HG03342 (cell line): ENCODE results near the gene ATF3.

ENCODE experiments used
- ATAC-seq: cut with Tn5 transposase; IDR thresholded peaks from one replicate; pipeline ENCODE4 v1.9.1; 2021; ENCODE audit warnings: mild to moderate bottlenecking, moderate library complexity; ENCODE audit not compliant: unreplicated experiment

ATF3 gene

DNA sequence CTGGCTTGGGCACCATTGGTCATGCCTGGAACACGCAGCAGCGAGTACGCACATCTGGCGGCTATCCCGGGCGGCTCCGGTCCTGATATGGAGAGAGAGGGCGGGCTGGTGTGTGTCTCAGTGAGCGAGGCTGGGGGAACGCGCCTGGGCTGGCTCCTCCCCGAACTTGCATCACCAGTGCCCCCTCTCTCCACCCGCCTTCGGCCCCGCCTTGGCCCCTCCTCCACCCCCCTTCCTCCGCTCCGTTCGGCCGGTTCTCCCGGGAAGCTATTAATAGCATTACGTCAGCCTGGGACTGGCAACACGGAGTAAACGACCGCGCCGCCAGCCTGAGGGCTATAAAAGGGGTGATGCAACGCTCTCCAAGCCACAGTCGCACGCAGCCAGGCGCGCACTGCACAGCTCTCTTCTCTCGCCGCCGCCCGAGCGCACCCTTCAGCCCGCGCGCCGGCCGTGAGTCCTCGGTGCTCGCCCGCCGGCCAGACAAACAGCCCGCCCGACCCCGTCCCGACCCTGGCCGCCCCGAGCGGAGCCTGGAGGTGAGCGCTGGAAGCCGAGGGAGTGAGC lies at the start of gene ATF3:
Gene ATF3 (plus strand): TSS at position 370 of the 567 bp plus-strand sequence. CDS start 6,261 bp downstream, outside the sequence.
- ATAC-seq: peak; percentile 60

DNA sequence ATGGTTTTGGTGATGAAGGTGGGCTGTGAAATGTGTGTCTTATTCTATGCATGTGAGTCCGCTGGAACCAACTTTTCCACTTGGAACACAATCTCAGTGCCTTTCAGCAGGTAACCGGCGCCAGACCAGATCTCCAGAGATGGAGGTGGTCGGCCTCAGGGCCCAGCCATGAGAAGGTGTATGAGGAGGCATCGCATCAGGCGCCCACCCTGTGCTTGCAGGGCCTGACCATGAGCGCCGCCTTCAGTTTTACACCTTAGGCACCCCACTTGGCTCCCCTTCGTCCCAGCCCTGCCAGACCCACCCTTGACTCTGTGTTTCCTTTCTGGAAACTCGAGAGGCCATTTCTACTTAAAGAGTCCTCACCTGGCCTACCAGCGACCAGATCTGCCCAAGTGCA lies 48.6 kb upstream of the ATF3 start:
- no peak for ATAC-seq

- no peak for ATAC-seq
These were observed 47.6 kb upstream of the ATF3 start for GRCh38 chr1:212560933-212561460.

DNA sequence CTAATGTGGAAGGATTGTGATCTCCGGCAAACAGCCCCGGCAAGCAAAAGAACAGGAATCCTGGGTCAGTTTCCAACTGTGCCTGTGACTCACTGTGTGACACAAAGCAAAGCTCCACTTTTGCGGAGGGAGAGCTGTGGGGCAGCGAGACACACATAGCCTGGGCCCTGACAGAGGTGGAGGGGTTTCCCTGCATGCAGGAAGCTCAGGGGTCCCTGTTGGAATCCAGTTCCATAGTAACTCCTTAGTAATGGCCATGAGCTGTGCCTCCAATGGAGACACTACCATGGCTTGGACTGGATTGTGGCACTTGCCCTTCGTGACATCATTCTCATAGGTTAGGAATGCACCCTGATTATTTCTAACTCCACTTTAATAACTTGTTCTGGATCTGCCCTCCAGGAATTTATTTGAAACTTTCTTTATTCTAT lies 47.0 kb upstream of the ATF3 start:
- no peak for ATAC-seq

DNA sequence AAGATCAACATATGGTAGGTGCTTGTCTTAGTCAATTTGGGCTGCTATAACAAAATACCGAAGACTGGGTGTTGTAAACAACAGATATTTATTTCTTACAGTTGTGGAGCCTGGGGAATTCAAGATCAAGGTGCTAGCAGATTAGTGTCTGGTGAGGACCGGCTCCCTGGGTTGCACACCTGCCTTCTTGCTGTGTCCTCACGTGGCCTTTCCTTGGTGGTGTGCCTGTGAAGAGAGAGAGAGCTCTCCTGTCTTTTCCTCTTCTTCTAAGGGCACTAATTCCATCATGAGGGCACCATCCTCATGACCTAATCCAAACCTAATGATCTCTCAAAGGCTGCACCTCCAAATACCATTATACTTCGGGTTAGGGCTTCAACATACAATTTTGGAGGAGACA lies 45.8 kb upstream of the ATF3 start:
- no peak for ATAC-seq

DNA sequence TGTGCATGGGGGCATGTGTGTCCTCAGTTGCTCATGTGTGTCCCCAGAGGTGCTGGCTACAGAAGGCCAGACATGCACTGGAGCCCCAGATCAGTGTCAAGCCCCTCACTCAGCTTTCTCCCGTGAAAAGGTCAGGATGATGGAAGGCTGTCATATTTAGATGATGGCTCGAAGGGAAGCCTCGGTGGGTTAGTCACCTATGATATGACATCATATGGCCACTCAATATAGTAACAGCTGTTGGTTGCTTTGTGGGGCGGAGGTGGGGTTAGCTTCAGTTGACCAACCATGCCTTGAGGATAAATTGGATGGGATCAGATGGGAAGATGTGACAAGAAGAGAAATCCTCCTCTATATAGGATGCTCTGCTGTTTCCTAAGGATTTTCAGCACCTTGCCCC lies 43.5 kb upstream of the ATF3 start:
- ATAC-seq: no peak

- ATAC-seq: no peak
These were observed 42.8 kb upstream of the ATF3 start for GRCh38 chr1:212565571-212566305.

DNA sequence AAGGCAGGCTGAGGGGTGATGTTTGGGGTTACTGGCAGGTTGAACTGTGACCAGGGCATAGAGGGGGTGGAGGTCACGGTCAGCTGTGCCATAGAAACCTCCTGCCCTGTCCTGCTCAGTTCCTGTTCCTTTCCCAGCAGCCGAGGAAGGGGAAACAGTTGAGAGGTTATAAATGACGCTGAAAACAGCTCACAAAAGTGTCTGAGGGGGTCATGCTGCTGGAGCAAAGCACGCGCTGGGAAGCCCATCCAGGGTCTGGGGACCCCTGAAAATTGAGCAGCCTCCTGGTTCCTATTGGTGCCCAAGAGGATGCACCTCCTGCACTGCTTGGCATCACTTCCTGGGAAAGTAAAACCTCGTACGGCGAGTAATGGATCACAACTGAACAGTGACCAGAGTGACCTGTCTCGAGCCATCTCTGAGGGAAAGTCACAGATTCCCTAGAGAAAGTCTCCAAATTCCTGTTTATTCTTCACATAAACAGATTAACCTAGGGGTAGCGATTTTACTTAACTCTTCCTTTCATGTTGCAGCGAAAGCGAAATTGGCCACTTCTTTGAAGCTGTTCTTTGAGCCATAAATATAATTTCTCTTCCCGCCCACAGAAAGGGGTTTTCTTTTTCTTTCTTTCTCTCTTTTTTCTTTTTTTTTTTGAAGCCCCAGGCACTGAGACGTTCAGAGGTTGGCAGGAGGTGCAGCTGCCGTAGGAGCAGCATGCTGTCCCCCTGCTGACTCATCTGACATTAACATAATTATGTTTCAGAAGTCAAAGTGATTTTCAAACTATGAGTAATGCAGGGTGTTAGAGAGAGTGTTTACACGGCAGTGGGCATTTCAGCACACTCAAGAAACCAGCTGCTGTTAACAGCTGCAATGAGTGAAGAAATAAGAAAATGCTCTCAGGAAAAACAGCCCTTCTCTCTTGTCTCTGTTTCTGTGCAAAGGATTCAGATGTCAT lies 41.8 kb upstream of the ATF3 start:
- ATAC-seq: peak; percentile 97

DNA sequence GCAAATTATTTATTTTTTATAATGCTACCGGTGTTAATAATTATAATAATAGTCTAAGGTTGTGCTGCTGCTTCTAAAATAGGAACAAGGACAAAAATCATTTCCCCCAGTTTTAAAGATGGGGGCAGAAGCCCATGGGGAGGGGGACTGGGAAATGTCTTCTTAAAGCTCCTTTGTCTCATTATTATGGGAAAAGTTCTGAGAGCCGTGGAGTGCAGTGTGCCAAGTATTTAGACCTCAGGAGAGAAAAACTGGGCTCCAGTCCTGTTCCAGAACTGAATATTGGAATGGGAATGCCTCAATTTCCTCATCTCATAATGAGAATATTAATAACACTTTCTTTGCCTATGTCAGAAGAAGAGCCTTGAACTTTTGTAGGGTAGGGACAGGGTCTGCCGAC lies 40.9 kb upstream of the ATF3 start:
- no peak for ATAC-seq

GRCh38 chr1:212568978-212569537 lies 39.5 kb upstream of the ATF3 start:
- ATAC-seq: no peak

GRCh38 chr1:212574732-212575131 lies 33.8 kb upstream of the ATF3 start:
- no peak for ATAC-seq

- ATAC-seq: no peak
These were observed 33.2 kb upstream of the ATF3 start for GRCh38 chr1:212575333-212575732.

- ATAC-seq: no peak
These were observed 30.5 kb upstream of the ATF3 start for GRCh38 chr1:212578041-212578440.

DNA sequence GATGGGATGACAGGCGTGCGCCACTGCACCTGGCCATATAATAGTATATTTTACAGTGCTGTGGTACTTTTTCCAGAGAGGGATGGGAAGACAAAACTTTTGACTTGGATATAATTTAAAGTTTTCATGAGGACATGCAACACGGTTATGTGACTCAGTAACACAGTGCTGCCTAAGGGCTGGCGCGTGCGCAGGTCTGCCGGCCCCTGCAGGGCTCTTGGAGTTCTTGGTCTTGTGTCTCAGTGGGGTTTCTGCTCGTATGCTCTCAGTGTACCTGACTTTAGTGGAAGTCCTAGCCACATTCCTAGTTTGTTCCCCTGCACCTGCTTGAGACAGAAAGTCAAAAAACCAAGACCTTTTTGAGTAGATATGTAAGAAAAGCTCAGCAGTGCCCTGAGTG lies 27.5 kb upstream of the ATF3 start:
- no peak for ATAC-seq

- ATAC-seq: no peak
These were observed 26.3 kb upstream of the ATF3 start for GRCh38 chr1:212582291-212582690.

DNA sequence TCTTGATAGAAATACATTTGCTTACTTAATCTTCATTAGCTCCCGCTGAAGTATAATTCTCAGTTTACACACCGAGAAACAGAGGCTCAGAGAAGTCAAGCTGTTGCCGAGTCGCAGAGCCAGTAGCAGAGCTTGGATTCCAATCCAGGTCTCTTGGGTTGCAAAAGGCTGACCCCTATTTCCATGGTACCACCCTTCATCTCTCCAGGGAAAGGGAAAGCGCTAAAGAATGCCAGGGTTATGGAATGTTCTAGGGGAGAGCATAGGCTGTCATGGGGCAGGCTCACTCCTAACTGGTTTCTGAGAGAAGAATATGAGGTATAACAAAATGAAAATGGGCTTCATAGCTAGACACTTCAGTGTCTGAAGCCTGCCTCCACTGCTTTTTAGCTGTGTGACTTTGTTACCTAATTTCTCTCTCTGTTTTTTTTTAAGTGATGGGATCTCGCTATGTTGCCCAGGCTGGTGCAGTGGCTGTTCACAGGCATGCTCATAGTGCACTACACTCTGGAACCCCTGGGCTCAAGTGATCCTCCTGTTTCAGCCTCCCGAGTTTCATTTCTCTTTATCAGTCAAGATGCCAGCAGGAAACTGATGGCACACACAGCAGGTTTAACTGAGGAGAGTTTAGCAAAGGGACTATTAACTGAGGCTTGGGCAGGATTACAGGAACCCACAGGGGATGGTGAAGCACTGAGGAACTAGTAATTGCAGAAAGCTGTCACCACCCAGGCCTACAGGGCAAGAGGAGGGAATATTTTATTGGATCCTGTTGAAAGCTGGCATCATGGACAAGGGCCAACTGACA lies 25.5 kb upstream of the ATF3 start:
- ATAC-seq: no peak

GRCh38 chr1:212583643-212584042 lies 24.9 kb upstream of the ATF3 start:
- ATAC-seq: no peak

DNA sequence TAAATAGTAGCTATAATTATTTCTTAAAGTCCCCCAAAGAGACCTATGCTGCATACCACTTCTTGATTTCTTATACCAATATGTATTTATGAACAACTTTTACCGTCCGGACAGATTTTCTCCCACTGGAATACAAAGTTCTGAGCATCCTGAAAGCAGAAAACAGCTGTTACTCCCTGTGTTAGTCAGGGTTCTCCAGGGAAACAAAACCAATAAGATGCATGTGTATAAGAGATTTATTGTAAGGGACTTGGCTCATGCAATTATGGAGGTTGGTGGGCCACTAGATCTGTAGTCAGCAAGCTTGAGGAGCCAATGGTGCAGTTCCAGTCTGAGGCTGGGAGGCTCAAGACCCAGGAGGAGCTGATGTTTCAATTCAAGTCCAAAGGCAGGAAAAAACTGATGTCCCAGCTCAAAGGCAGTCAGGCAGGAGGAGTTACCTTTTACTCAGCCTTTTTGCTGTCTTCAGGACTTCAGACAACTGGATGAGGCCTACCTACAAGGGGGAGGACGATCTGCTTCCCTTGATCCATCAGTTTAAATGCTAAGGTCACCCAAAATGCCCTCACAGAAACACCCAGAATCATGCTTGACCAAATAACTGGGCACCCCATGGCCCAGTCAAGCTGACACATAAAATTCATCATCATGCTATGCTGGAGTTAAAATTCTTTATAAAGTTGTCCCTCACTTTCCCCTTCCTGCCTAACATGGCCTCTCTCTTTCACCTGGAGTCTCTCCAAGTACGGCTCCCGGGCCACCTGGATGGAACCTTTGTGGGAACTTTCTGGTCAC lies 24.3 kb upstream of the ATF3 start:
- ATAC-seq: no peak

DNA sequence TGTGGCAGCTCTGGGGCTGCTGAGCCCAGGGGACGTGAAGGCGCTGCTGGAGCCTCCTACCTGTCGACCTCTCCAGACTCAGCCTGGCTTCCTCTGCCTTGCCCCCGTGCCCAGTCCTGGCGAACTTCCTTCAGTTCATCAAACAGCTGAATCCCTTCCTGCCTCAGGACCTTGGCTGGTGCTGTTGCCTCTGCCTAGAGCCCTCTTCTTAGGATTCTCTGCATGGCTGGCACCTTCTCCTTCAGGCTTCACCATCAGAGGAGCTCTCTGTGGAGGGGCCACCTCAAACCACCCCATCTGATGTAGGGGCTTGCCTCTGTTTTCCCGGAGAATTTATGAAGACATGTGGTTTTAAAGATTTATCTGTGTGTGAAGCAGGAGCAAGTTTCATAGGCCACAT lies 23.4 kb upstream of the ATF3 start:
- ATAC-seq: no peak
